Ishikawa (cell line): ENCODE data around the gene DICER1.

ENCODE experiments used
- CEBPB ChIP-seq: IDR thresholded peaks from 2 replicates; pipeline ENCODE4 v1.6.1; 2012
- CREB1 ChIP-seq: IDR thresholded peaks from 2 replicates; pipeline ENCODE4 v1.6.1; 2012; ENCODE audit warnings: low read depth
- EGR1 ChIP-seq: IDR thresholded peaks from 2 replicates; pipeline ENCODE4 v1.6.1; 2012
- EP300 ChIP-seq: IDR thresholded peaks from 2 replicates; pipeline ENCODE4 v1.6.1; 2012; ENCODE audit warnings: borderline replicate concordance
- FOXM1 ChIP-seq: IDR thresholded peaks from 2 replicates; pipeline ENCODE4 v1.6.1; 2012; ENCODE audit warnings: low read depth, borderline replicate concordance
- MAX ChIP-seq: IDR thresholded peaks from 2 replicates; pipeline ENCODE4 v1.6.1; 2012
- NFIC ChIP-seq: IDR thresholded peaks from 2 replicates; pipeline ENCODE4 v1.6.1; 2012
- RAD21 ChIP-seq: IDR thresholded peaks from 2 replicates; pipeline ENCODE4 v1.6.1; 2012; ENCODE audit warnings: low read depth
- REST ChIP-seq: IDR thresholded peaks from 2 replicates; pipeline ENCODE4 v1.6.1; 2012; ENCODE audit warnings: low read depth, mild to moderate bottlenecking
- TAF1 ChIP-seq: IDR thresholded peaks from 2 replicates; pipeline ENCODE4 v1.6.1; 2012; ENCODE audit warnings: low read depth, mild to moderate bottlenecking
- TCF12 ChIP-seq: IDR thresholded peaks from 2 replicates; pipeline ENCODE4 v1.6.1; 2012; ENCODE audit warnings: low read depth
- TEAD4 ChIP-seq: IDR thresholded peaks from 2 replicates; pipeline ENCODE4 v1.6.1; 2012
- USF1 ChIP-seq: IDR thresholded peaks from 2 replicates; pipeline ENCODE4 v1.6.1; 2012
- YY1 ChIP-seq: IDR thresholded peaks from 2 replicates; pipeline ENCODE4 v1.6.1; 2012; ENCODE audit warnings: low read depth
- ZBTB7A ChIP-seq: IDR thresholded peaks from 2 replicates; pipeline ENCODE4 v1.6.1; 2012; ENCODE audit warnings: low read depth

Gene DICER1

GRCh38 chr14:95188380-95188779 is 31.1 kb upstream of the DICER1 start:
- TF ChIP-seq EP300 (no peak), USF1 (no peak), ZBTB7A (no peak), FOXM1 (no peak), YY1 (no peak), RAD21 (no peak), TEAD4 (no peak), REST (no peak), TAF1 (no peak), EGR1 (no peak), NFIC (no peak), TCF12 (no peak), CREB1 (no peak), CEBPB (no peak), MAX (no peak)

- TF ChIP-seq CREB1 = no peak
These were observed 28.6 kb upstream of the DICER1 start for GRCh38 chr14:95185767-95186392.

- TF ChIP-seq EGR1 (no peak), TCF12 (no peak), NFIC (no peak), MAX (no peak), ZBTB7A (no peak), YY1 (no peak), CREB1 (no peak), USF1 (no peak), FOXM1 (no peak), RAD21 (no peak), TEAD4 (no peak), REST (no peak)
These were observed 27.9 kb upstream of the DICER1 start for GRCh38 chr14:95185033-95185766.

- TF ChIP-seq NFIC = no peak
- TF ChIP-seq ZBTB7A = no peak
- no peak for TF ChIP-seq FOXM1
- TF ChIP-seq EGR1 = no peak
- no peak for TF ChIP-seq MAX
- no peak for TF ChIP-seq USF1
- TF ChIP-seq TAF1 = no peak
- TF ChIP-seq YY1 = no peak
- TF ChIP-seq CREB1 = no peak
- no peak for TF ChIP-seq CEBPB
- TF ChIP-seq TEAD4 = no peak
- TF ChIP-seq TCF12 = no peak
- TF ChIP-seq REST = no peak
- no peak for TF ChIP-seq EP300
These were observed 27.1 kb upstream of the DICER1 start for GRCh38 chr14:95184413-95184790.
